ENCODE data around the gene OCA2. TPM values are rescaled to one million over a fixed set of nuclear protein-coding genes. Genes with fewer than 3 reads are reported as not detected.

The OCA2 gene
- total and polyA plus RNA-seq, 2 of the 13 experiments (the other 11 are each of a cell fraction or from before 2014, with no cell fraction given), result 0.02 to 0.05 TPM

DNA sequence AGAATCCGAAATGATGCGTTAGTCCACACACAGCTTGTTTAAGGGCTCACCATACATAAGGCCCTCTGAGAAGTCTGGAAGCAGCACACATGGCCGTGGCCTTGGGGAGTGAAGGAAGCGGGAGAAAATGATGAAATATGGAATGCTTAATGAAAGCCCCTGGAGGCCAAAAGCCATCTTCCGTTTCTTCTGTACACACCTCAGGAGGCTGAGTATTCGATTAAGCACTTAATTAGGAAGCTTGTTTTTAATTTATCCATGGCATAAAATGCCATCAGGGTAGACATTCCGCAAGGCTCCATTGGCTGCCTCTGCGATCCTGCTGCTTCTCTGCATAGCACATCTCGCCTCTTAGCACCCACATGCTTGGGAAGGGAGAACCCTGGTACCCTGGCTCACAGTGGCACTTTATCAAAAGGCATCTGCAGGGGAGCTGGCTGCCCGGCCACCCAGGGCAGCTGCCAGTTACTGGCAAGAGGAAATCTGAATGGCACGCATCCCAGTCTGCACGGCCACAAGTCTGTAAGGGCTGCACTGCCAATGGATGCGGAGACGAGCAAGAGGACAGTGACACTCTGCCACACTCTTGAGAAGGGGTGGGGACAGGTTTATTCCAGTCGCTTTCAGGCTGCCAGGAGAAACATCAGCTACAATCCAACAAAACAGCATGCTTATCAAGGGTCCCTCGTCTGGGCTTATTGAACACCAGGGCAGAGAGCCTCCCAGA, 356.2 kb downstream of the OCA2 start:
- CTCF ChIA-PET (ENCODE audit: low intra/inter-chr PET ratio, low total read pairs), result no interaction called here
- intact Hi-C loops (cut with micrococcal nuclease; ENCODE audit: unreplicated experiment) (no loop called here), in situ Hi-C loops (cut with HindIII; ENCODE audit: extremely low pct_ligation_motif_present, low pct_unique_long_range_greater_than_20kb) (no loop called here)
- 19% methylated on average over 10 of the region's 16 CpGs for WGBS (ENCODE audit: low lambda C conversion rate)
- Histone ChIP-seq H2AFZ (ENCODE audit: low read length) (no peak overlapping the region), H3K27ac (ENCODE audit: extremely low read length, insufficient read depth, low read length) (no peak overlapping the region), H3K4me1 (ENCODE audit: insufficient read depth, low read length) (no peaks in the 10 kb centered on the region), H3K4me2 (ENCODE audit: low read depth, low read length) (no peak overlapping the region), H3K9ac (ENCODE audit: insufficient read depth, low read depth, low read length) (no peak overlapping the region), H3K9me3 (ENCODE audit: low read length) (no peaks in the 10 kb centered on the region), H3K4me3 (replicated peaks in 1 of 3; ENCODE audit: insufficient read depth in 1 of 3, low read depth in 2 of 3, low read length in 3 of 3) (no peak overlapping the region), H3K36me3 (replicated peaks in 1 of 2; ENCODE audit: control insufficient read depth in 1 of 2, insufficient read depth in 2 of 2, low read length in 2 of 2) (no peaks in the 10 kb centered on the region), H3K27me3 (ENCODE audit: control insufficient read depth in 1 of 2, insufficient read depth in 2 of 2, low read length in 2 of 2) (peaks cover 0 to 6% of the 10 kb centered on the region in 2 experiments; a peak in 1 of 5 replicates), H4K20me1 (ENCODE audit: insufficient read depth, low read length) (no peaks in the 10 kb centered on the region), H3K79me2 (ENCODE audit: insufficient read depth, low read length) (no peaks in the 10 kb centered on the region)
- POLR2A ChIA-PET, result no interaction called here
- no peak for TF ChIP-seq ESRRA (CRISPR knock-in tag; IDR thresholded peaks at IDR 0.05; ENCODE audit: low read depth)
- TF ChIP-seq, protein P1, sequence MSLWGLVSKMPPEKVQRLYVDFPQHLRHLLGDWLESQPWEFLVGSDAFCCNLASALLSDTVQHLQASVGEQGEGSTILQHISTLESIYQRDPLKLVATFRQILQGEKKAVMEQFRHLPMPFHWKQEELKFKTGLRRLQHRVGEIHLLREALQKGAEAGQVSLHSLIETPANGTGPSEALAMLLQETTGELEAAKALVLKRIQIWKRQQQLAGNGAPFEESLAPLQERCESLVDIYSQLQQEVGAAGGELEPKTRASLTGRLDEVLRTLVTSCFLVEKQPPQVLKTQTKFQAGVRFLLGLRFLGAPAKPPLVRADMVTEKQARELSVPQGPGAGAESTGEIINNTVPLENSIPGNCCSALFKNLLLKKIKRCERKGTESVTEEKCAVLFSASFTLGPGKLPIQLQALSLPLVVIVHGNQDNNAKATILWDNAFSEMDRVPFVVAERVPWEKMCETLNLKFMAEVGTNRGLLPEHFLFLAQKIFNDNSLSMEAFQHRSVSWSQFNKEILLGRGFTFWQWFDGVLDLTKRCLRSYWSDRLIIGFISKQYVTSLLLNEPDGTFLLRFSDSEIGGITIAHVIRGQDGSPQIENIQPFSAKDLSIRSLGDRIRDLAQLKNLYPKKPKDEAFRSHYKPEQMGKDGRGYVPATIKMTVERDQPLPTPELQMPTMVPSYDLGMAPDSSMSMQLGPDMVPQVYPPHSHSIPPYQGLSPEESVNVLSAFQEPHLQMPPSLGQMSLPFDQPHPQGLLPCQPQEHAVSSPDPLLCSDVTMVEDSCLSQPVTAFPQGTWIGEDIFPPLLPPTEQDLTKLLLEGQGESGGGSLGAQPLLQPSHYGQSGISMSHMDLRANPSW (CRISPR knock-in tag; IDR thresholded peaks at IDR 0.05; ENCODE audit: borderline replicate concordance), result no peak
- TF ChIP-seq ZFYVE20 (CRISPR knock-in tag; IDR thresholded peaks at IDR 0.05; ENCODE audit: borderline replicate concordance, low read depth), result no peak
- TF ChIP-seq HNRNPLL (IDR thresholded peaks at IDR 0.05; ENCODE audit: low read depth, low read length, poor library complexity, severe bottlenecking), result no peak
- TF ChIP-seq CBX2 (IDR thresholded peaks at IDR 0.05; ENCODE audit: low read depth, low read length), result no peak
- TF ChIP-seq CBX2 (CRISPR knock-in tag; IDR thresholded peaks at IDR 0.05; ENCODE audit: low read depth), result no peak
- TF ChIP-seq MTA3 (CRISPR knock-in tag; IDR thresholded peaks at IDR 0.05), result no peak
- TF ChIP-seq, protein P2, sequence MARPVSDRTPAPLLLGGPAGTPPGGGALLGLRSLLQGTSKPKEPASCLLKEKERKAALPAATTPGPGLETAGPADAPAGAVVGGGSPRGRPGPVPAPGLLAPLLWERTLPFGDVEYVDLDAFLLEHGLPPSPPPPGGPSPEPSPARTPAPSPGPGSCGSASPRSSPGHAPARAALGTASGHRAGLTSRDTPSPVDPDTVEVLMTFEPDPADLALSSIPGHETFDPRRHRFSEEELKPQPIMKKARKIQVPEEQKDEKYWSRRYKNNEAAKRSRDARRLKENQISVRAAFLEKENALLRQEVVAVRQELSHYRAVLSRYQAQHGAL (CRISPR knock-in tag; IDR thresholded peaks at IDR 0.05; ENCODE audit: not compliant biosample characterization), result no peak
- TF ChIP-seq ZNF451 (CRISPR knock-in tag; IDR thresholded peaks at IDR 0.05), result no peak
- no peak for TF ChIP-seq ZNF33A (CRISPR knock-in tag; IDR thresholded peaks at IDR 0.05; ENCODE audit: borderline replicate concordance)
- no peak for TF ChIP-seq MATR3 (CRISPR knock-in tag; IDR thresholded peaks at IDR 0.05)
- TF ChIP-seq ZNF225 (CRISPR knock-in tag; IDR thresholded peaks at IDR 0.05), result no peak
- TF ChIP-seq NAIF1 (CRISPR knock-in tag; IDR thresholded peaks at IDR 0.05; ENCODE audit: borderline replicate concordance), result no peak
- no peak for TF ChIP-seq ZC3H13 (CRISPR knock-in tag; IDR thresholded peaks at IDR 0.05)
- no peak for TF ChIP-seq ATM (IDR thresholded peaks at IDR 0.05; ENCODE audit: borderline replicate concordance)
- no peak for TF ChIP-seq ZNF83 (CRISPR knock-in tag; IDR thresholded peaks at IDR 0.05; ENCODE audit: borderline replicate concordance)
- TF ChIP-seq NPAS2 (CRISPR knock-in tag; IDR thresholded peaks at IDR 0.05; ENCODE audit: borderline replicate concordance), result no peak
- no peak for TF ChIP-seq TRIM24 (CRISPR knock-in tag; IDR thresholded peaks at IDR 0.05)
- no peak for TF ChIP-seq RORA (CRISPR knock-in tag; IDR thresholded peaks at IDR 0.05)
- no TSS peak for BruUV-seq (replicated peaks)
- ATAC-seq, result no peak
- no peak for FAIRE-seq
- DNase-seq (ENCODE audit: low spot score), result no peak

Measured in HepG2 (cell line).